Esophagus squamous epithelium (tissue), 4 donors: Measurements from ENCODE around the gene MEAK7.

Source experiments
- CTCF ChIP-seq, 6 experiments: fragments of 450-650 bp in 4 of 6; fragments of 200-600 bp in 2 of 6; sonication (generic) in 2 of 6; IDR thresholded peaks; one replicate each; pipeline ENCODE4 v1.5.1; 2016 to 2019; ENCODE audit warnings: antibody characterized with exemption in 6 of 6, mild to moderate bottlenecking in 4 of 6, moderate library complexity in 4 of 6
- POLR2A ChIP-seq, 4 donors: fragments of 450-650 bp; IDR thresholded peaks; one replicate each; pipeline ENCODE4 v1.6.1; 2017; ENCODE audit warnings: antibody characterized with exemption in 4 of 4, mild to moderate bottlenecking in 4 of 4, moderate library complexity in 3 of 4

GRCh38 chr16:84529607-84530006, 25.1 kb upstream of the MEAK7 start:
- no peak for TF ChIP-seq CTCF (IDR thresholded peaks at IDR 0.05)
- no peak for TF ChIP-seq POLR2A (IDR thresholded peaks at IDR 0.05)
